NCI-H1092 treated with DMSO at 0.1 percent for 48 hours (cell line): ENCODE data around the gene RHBDL1.

Experiments used
- DNase-seq: peaks from one replicate; lab custom pipeline; 2025; lab: John Stamatoyannopoulos, UW

The RHBDL1 gene

DNA sequence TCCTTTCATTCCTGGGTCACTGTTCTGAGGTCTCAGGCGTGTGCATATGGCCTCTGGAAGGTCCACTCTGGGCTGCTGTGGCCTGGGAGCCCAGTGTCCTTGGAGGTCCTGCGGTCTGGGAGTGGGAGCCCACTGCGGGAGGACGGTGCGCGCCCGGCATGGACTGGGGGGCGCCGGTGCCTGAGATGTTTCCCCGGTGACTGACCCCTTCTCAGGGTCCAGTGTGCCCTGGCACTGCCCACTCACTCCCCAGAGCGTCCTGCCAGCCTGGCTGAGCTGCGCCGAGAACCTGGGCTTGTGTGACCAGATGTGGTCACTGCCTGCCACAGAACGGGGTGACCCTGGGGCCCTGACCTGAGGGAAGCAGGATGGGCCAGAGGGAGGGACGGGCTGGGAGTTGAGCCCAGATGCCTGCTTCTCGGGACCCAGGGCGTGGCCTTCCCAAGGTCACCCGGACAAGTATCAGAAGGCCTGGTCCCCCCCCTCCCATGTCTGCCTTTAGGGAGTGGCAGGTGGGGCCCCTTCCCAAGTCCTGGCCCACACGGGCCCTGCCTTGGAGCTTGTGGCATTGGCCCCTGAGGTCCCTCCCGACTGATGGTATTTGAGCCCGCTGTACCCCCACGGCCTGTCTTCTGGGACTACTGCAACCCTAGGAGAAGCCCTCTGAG is 1.1 kb upstream of the RHBDL1 start:
- no peak for DNase-seq

- no peak for DNase-seq
Measured at GRCh38 chr16:675884-676564, 553 bp downstream of the RHBDL1 start.

GRCh38 chr16:676565-676902 is 1.1 kb downstream of the RHBDL1 start:
- no peak for DNase-seq

- no peak for DNase-seq
Measured at GRCh38 chr16:676913-677312, 1.4 kb downstream of the RHBDL1 start.

DNA sequence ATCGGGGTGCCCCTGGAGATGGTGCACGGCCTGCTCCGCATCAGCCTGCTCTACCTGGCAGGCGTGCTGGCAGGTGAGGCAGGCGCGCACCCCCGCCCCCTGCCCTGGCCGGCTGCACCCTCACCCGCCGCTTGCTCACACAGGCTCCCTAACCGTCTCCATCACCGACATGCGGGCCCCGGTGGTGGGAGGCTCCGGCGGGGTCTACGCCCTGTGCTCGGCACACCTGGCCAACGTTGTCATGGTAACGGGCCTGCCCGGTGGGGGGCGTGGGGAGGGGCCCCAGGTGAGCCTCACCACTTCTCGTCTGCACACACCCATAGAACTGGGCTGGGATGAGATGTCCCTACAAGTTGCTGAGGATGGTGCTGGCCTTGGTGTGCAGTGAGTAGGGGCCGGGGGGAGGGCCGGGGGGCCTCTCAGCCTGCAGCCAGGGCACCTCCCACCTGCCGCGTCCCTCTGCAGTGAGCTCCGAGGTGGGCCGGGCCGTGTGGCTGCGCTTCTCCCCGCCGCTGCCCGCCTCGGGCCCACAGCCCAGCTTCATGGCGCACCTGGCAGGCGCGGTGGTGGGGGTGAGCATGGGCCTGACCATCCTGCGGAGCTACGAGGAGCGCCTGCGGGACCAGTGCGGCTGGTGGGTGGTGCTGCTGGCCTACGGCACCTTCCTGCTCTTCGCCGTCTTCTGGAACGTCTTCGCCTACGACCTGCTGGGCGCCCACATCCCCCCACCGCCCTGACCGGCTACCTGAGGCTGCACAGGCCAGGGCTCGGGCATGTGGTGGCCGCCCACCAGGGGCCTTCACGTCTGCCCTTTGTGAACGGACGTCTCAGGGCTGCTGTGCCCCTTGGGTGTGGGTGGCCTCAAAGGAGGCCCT is 2.1 kb downstream of the RHBDL1 start:
- no peak for DNase-seq

DNA sequence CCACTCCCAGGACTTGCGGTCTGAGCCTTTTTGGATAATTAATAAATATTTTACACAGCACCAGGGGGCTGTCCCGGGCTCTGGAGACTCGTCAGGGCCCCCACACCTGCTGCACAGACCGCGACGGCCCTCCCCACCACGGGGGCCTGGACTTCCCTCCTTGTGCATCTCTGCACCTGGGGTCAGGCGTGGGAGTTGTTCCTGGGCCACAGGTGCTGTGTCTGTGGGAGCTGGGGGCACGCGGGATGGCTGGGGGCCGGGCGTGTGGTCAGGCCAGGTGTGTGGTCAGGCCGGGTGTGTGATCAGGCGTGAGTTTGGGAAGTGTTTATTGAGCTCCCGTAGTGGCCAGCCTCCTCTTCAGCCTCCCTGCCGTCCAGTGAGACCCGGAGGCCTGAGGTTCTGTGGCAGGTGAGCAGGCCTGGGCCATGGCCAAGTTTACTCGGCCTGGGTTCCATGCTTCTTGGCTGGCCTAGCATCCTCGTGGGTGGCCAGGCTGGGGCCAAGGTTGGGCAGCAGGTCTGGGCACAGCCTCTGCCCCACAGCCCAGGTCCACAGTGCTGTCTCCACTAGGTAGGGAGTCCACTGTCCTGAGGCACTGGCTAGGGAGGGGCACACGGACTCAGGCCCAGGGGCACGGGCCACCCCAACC is 2.9 kb downstream of the RHBDL1 start:
- DNase-seq = no peak

- DNase-seq = peak; percentile 77
Measured at GRCh38 chr16:678858-679813, 3.7 kb downstream of the RHBDL1 start.

DNA sequence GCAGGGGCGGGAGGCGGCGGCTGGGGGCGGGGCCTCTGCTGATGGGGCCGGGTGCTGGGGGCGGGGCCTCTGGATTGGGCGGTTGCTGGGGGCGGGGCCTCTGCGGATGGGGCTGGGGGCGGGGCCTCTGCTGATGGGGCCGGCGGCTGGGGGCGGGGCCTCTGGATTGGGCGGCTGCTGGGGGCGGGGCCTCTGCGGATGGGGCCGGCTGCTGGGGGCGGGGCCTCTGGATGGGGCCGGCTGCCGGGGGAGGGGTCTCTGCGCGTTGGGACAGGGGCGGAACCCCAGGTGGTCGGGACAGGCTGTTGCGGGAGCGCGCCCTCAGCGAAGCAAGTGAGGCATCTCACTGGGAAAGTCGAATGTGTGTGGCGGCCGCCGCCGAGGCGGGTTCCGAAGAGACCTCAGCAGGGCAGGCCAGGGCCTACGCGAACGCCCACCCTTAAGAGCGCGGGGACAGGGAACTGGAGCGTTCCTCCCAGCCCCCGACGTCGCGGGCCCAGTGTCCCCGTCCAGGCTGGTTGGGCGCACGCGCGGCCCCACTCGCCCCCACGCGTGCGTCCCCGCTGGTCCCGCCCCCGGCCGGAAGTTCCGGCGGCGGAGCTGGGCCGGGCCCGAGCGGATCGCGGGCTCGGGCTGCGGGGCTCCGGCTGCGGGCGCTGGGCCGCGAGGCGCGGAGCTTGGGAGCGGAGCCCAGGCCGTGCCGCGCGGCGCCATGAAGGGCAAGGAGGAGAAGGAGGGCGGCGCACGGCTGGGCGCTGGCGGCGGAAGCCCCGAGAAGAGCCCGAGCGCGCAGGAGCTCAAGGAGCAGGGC is 4.5 kb downstream of the RHBDL1 start, which contains the start of gene STUB1:
Gene STUB1 (plus strand): TSS at position 597 of the 811 bp plus-strand sequence. CDS start 116 bp downstream, at position 713.
- peak; percentile 88 for DNase-seq

- DNase-seq = no peak
Measured at GRCh38 chr16:680625-680945, 5.1 kb downstream of the RHBDL1 start.

- DNase-seq = no peak
Measured at GRCh38 chr16:680967-681745, 5.7 kb downstream of the RHBDL1 start.

- no peak for DNase-seq
Measured at GRCh38 chr16:681746-682427, 6.4 kb downstream of the RHBDL1 start.

DNA sequence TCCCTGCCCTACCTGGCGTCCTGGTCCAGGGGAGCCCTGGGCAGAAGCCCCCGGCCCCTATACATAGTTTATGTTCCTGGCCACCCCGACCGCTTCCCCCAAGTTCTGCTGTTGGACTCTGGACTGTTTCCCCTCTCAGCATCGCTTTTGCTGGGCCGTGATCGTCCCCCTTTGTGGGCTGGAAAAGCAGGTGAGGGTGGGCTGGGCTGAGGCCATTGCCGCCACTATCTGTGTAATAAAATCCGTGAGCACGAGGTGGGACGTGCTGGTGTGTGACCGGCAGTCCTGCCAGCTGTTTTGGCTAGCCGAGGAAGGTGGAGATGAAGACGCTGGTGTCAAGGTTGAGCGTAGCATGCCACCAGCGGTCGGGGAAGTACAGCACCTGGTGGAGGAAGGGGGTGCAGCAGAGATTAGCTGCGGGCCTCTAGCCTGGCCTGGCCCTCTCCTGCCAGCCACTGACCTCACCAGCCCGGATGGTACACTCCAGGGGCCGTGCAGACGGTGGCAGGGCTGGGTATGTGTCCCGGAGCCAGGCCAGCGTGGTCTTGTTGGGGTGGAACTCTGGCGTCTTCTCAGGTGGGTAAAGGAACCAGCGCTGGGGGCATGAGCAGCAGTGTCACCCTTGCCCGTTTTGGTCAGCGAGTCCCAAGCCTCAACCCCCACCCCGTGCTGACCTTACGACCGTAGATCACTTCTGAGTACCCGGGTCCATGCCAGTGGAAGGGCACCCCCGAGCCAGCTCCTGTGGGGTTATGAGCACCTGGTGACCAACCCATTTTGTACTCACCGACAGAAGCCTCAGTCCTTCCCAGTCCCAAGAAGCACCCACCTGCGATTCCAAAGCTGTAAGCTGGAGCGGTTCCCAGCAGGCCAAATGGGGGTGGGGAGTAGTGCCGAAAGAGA is 7.3 kb downstream of the RHBDL1 start:
- DNase-seq = no peak

GRCh38 chr16:683396-684070 is 8.1 kb downstream of the RHBDL1 start:
- no peak for DNase-seq

- DNase-seq = peak; percentile 96
Measured at GRCh38 chr16:684071-684794, 8.8 kb downstream of the RHBDL1 start, which contains the start of gene JMJD8. TSS of gene JMJD8 (minus strand) at chr16:684334. CDS start at chr16:684319, 15 bp downstream.

- peak; percentile 52 for DNase-seq
Measured at GRCh38 chr16:684961-685696, 9.7 kb downstream of the RHBDL1 start.

DNA sequence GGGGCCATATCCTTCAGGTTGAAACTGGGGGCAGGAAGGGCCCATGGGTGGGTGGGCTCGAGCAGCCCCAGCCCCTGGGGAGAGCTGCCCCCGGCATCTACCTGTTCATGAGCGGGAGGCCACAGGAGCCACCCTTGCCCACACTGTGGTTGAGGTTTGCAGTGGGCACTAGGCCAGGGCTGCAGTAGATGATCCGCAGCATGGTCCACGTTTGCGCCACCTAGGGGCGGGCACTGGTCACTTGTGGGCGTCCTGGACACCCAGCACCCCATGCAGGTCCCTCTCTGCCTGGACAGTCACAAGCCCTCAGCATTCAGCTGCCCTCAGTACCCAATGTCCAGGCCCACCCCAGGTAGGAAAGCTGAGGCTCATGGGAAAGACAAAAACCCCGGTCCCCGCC is 10.5 kb downstream of the RHBDL1 start:
- DNase-seq = no peak
